Stimulated activated CD4-positive, alpha-beta T cell treated with anti-CD3 and anti-CD28 coated beads, Interleukin-1b, Interleukin-23, amount 100 ng/mL, for 24 hours (primary cell): ENCODE results near the gene RBM45.
A peak's percentile ranks its signal among the peaks of the same experiment; 100 is the strongest.
"Not testable (repeated sequence)": the region's sequence is repeated elsewhere in the genome, so short reads cannot be mapped to it uniquely, and the experiment has no call there.

Source experiments
- DNase-seq, 4 experiments: peaks; one replicate each; pipeline ENCODE4 v3.0.0-alpha.2; 2020; ENCODE audit warnings: low read depth in 4 of 4, low spot score in 1 of 4

The RBM45 gene

GRCh38 chr2:178112202-178113152, at the start of gene RBM45:
Gene RBM45 (plus strand): TSS chr2:178112437. CDS start chr2:178112547, 110 bp downstream.
- peak; percentile 70 to 84 (median 80) for DNase-seq

- DNase-seq: no peak
Measured at GRCh38 chr2:178066324-178066723, 45.9 kb upstream of the RBM45 start.

- DNase-seq: no peak
Measured at GRCh38 chr2:178066890-178067669, 45.2 kb upstream of the RBM45 start.

- no peak for DNase-seq
Measured at GRCh38 chr2:178068823-178069454, 43.3 kb upstream of the RBM45 start.

GRCh38 chr2:178069551-178069950, 42.7 kb upstream of the RBM45 start:
- no peak for DNase-seq

GRCh38 chr2:178070824-178071223, 41.4 kb upstream of the RBM45 start:
- no peak for DNase-seq

- no peak for DNase-seq
Measured at GRCh38 chr2:178072000-178072382, 40.2 kb upstream of the RBM45 start.

GRCh38 chr2:178072383-178073301, 39.6 kb upstream of the RBM45 start, which contains the start of gene PDE11A:
Gene PDE11A (minus strand): TSS chr2:178072777. CDS start chr2:178072437, 340 bp downstream.
- DNase-seq: peak in 2 of 4 experiments; percentile 8 to 40

GRCh38 chr2:178074123-178075005, 37.9 kb upstream of the RBM45 start:
- DNase-seq: no peak

GRCh38 chr2:178075006-178075326, 37.3 kb upstream of the RBM45 start:
- no peak for DNase-seq

- DNase-seq: no peak
Measured at GRCh38 chr2:178076130-178076529, 36.1 kb upstream of the RBM45 start.

- DNase-seq: not testable (repeated sequence)
Measured at GRCh38 chr2:178079279-178079678, 33.0 kb upstream of the RBM45 start.

GRCh38 chr2:178082408-178083045, 29.7 kb upstream of the RBM45 start:
- DNase-seq: no peak

GRCh38 chr2:178084273-178084672, 28.0 kb upstream of the RBM45 start:
- no peak for DNase-seq

- no peak for DNase-seq
Measured at GRCh38 chr2:178088774-178089270, 23.4 kb upstream of the RBM45 start.

GRCh38 chr2:178093471-178093870, 18.8 kb upstream of the RBM45 start:
- DNase-seq: no peak

- no peak for DNase-seq
Measured at GRCh38 chr2:178101321-178102079, 10.7 kb upstream of the RBM45 start.

GRCh38 chr2:178105566-178105965, 6.7 kb upstream of the RBM45 start:
- no peak for DNase-seq
